OCI-LY7 (cell line): ENCODE measurements around the gene GPR89A. TPM values are rescaled to one million over a fixed set of nuclear protein-coding genes. Genes with fewer than 3 reads are reported as not detected.
A peak's percentile ranks its signal among the peaks of the same experiment; 100 is the strongest.
"Not testable (repeated sequence)": the region's sequence is repeated elsewhere in the genome, so short reads cannot be mapped to it uniquely, and the experiment has no call there.

Source experiments
- BruUV-seq: library from RNA; stranded (reverse); fragments of 400-500 nt; replicated peaks from 2 replicates; lab custom pipeline; 2021; lab: Mats Ljungman, UMichigan
- CTCF ChIA-PET: fragments of 300-600 bp; sonication (Branson Sonifier 250); formaldehyde crosslinking; loops from one replicate; lab custom pipeline; 2022; ENCODE audit warnings: antibody characterized with exemption; ENCODE audit not compliant: unreplicated experiment; lab: Charles Lee
- POLR2A ChIA-PET: fragments of 300-600 bp; sonication (Branson Sonifier 250); formaldehyde crosslinking; loops from one replicate; lab custom pipeline; 2022; ENCODE audit warnings: antibody characterized with exemption; lab: Charles Lee
- DNase-seq: peaks from one replicate; pipeline ENCODE4 v3.0.0-alpha.2; 2015; ENCODE audit warnings: low spot score
- H2AFZ ChIP-seq: fragments of 200-600 bp; sonication (generic), shearing (Covaris generic); 2 replicates; pipeline ENCODE4 v1.6.1; 2014; ENCODE audit warnings: mild to moderate bottlenecking, antibody characterized with exemption, low read length, moderate library complexity
- H3K27ac ChIP-seq: fragments of 200-600 bp; sonication (generic); 2 replicates; pipeline ENCODE4 v1.5.1; 2014; ENCODE audit warnings: mixed run types, low read depth, mild to moderate bottlenecking, moderate library complexity, low read length, inconsistent platforms; ENCODE audit not compliant: poor library complexity, severe bottlenecking
- H3K36me3 ChIP-seq: fragments of 200-600 bp; sonication (generic); 2 replicates; pipeline ENCODE4 v1.6.1; 2014; ENCODE audit warnings: mild to moderate bottlenecking, antibody characterized with exemption, low read length, moderate library complexity, mixed read lengths; ENCODE audit not compliant: insufficient read depth
- H3K4me1 ChIP-seq: fragments of 200-600 bp; sonication (generic); 2 replicates; pipeline ENCODE4 v1.5.1; 2014; ENCODE audit warnings: mild to moderate bottlenecking, low read length; ENCODE audit not compliant: insufficient read depth, poor library complexity, severe bottlenecking
- H3K4me2 ChIP-seq: fragments of 200-600 bp; sonication (generic); 2 replicates; pipeline ENCODE4 v1.6.1; 2014; ENCODE audit warnings: mild to moderate bottlenecking, low read length
- H3K4me3 ChIP-seq: fragments of 200-600 bp; sonication (generic); 2 replicates; pipeline ENCODE4 v1.5.1; 2014; ENCODE audit warnings: mild to moderate bottlenecking, low read depth, low read length; ENCODE audit not compliant: poor library complexity, severe bottlenecking
- H3K79me2 ChIP-seq: fragments of 200-600 bp; sonication (generic); 2 replicates; pipeline ENCODE4 v1.6.1; 2016; ENCODE audit warnings: low read depth, mild to moderate bottlenecking, low read length, moderate library complexity, mixed read lengths; ENCODE audit not compliant: insufficient read depth
- H3K9me2 ChIP-seq: fragments of 200-600 bp; sonication (generic); 2 replicates; pipeline ENCODE4 v1.6.1; 2016; ENCODE audit warnings: mild to moderate bottlenecking, low read length, mixed read lengths; ENCODE audit not compliant: insufficient read depth
- H3K9me3 ChIP-seq: fragments of 200-600 bp; sonication (generic); 2 replicates; pipeline ENCODE4 v1.6.1; 2014; ENCODE audit warnings: mild to moderate bottlenecking, mixed run types, low read length, mixed read lengths
- H4K20me1 ChIP-seq: fragments of 200-600 bp; sonication (generic); 2 replicates; pipeline ENCODE4 v1.6.1; 2014; ENCODE audit warnings: mild to moderate bottlenecking, antibody characterized with exemption, low read length, moderate library complexity, mixed read lengths; ENCODE audit not compliant: insufficient read depth
- EZH2phosphoT487 ChIP-seq: fragments of 200-600 bp; sonication (generic); IDR thresholded peaks from 2 replicates; pipeline ENCODE4 v1.6.1; 2018; ENCODE audit warnings: low read depth, borderline replicate concordance, mild to moderate bottlenecking, mixed run types, antibody characterized with exemption, low read length, moderate library complexity, mixed read lengths
- intact Hi-C: fragments of 100-400 bp; cut with micrococcal nuclease; formaldehyde crosslinking; loops from one replicate; pipeline ENCODE4 v1.10.0; 2022; ENCODE audit not compliant: unreplicated experiment
- total RNA-seq, 2 experiments: library from RNA; depleted of rRNA in 1 of 2; stranded (reverse); fragments of >200 nt in 1 of 2; shearing (Covaris generic) in 1 of 2; gene quantifications; 2 replicates each; pipeline ENCODE4 v1.2.3, GENCODE V29; 2014 to 2022
- TF ChIP-seq, protein P1 (sequence below): fragments of 200-600 bp; sonication (generic); conservative IDR thresholded peaks from 2 replicates; pipeline ENCODE4 v1.5.1; 2014; ENCODE audit warnings: mild to moderate bottlenecking, antibody characterized with exemption, low read length, moderate library complexity, mixed read lengths

The GPR89A gene
- total RNA-seq, 2 experiments from 2014 or later: 31.7 to 36.4 TPM

DNA sequence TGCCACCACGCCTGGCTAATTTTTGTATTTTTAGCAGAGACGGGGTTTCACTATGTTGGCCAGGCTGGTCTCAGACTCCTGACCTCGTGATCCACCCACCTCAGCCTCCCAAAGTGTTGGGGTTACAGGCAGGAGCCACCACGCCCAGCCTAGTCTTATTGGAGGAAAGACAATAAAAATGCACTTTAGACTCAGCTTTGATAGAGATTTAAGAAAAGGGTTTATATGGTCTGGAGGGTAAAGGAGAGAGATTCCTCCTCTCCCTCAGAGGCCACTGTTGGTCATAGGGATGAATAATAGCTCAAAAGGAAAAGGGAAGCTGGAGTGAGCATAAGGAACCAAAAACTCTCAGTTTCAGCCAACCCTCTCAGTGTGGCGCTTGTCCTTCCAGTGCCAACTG, 8.4 kb upstream of the GPR89A start:
- H4K20me1 ChIP-seq, H3K4me1 ChIP-seq, H2AFZ ChIP-seq, POLR2A ChIA-PET, DNase-seq, H3K9me2 ChIP-seq, H3K4me2 ChIP-seq, H3K79me2 ChIP-seq, H3K9me3 ChIP-seq, H3K4me3 ChIP-seq, H3K27ac ChIP-seq, H3K36me3 ChIP-seq, BruUV-seq, intact Hi-C loops: not testable (repeated sequence)
- CTCF ChIA-PET: interaction anchor here (0.6 kb wide), 1 partner anchor 121 kb away, joined by 3 read pairs; no protein-coding TSS in a partner anchor

DNA sequence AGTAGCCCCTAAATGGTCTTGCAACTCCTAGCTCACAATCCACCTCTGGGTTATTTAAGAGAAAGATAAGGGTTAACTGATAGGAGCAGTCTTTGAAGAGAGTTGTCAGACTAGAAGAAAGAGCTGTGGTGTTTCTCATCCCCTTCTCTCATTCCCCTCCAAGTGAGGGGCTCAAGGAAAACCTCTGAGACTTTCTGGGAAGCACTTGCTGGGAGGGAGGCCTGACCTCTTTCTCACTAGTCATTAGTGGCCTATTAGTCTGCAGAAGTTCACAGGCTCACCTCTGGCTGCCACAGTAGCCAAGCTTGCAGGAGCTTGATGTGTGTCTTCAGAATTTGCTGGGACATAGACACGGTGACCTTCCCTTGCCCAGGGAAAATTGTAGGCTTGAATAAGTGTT, 6.2 kb upstream of the GPR89A start:
- no peak for TF ChIP-seq EZH2phosphoT487
- TF ChIP-seq, protein P1, sequence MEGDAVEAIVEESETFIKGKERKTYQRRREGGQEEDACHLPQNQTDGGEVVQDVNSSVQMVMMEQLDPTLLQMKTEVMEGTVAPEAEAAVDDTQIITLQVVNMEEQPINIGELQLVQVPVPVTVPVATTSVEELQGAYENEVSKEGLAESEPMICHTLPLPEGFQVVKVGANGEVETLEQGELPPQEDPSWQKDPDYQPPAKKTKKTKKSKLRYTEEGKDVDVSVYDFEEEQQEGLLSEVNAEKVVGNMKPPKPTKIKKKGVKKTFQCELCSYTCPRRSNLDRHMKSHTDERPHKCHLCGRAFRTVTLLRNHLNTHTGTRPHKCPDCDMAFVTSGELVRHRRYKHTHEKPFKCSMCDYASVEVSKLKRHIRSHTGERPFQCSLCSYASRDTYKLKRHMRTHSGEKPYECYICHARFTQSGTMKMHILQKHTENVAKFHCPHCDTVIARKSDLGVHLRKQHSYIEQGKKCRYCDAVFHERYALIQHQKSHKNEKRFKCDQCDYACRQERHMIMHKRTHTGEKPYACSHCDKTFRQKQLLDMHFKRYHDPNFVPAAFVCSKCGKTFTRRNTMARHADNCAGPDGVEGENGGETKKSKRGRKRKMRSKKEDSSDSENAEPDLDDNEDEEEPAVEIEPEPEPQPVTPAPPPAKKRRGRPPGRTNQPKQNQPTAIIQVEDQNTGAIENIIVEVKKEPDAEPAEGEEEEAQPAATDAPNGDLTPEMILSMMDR: no peak
- Histone ChIP-seq H3K79me2 (no peaks in the 10 kb centered on the region), H3K4me3 (no peak overlapping the region), H3K4me2 (no peak overlapping the region), H3K9me2 (no peaks in the 10 kb centered on the region), H3K4me1 (no peaks in the 10 kb centered on the region), H2AFZ (no peak overlapping the region), H3K27ac (no peak overlapping the region), H3K9me3 (no peaks in the 10 kb centered on the region), H4K20me1 (no peaks in the 10 kb centered on the region), H3K36me3 (no peaks in the 10 kb centered on the region)
- ChIA-PET POLR2A (no interaction called here), CTCF (no interaction called here)
- no peak for DNase-seq
- BruUV-seq: no TSS peak
- intact Hi-C loops: no loop called here

DNA sequence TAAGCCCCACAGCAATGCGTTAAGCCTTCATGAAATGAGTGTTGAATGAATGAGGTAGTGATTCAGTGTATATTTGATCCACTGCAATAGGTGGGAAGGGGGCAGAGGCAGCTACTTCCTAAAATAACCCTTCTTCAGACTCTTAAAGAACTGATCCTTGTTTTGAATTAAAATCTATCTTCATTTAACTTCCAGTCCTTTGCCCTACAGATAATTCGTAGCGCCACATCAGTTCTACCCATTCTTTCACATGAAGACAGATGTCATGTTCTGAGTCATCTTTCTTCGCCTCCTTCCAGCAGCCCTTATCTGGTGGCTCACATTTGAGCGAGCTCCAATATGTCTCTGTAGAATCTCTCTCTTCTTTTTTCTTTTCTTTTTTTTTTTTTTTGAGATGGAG, 948 bp upstream of the GPR89A start:
- CTCF ChIA-PET, H3K9me2 ChIP-seq, H3K36me3 ChIP-seq, H2AFZ ChIP-seq, H3K27ac ChIP-seq, H3K79me2 ChIP-seq, H3K9me3 ChIP-seq, H4K20me1 ChIP-seq, intact Hi-C loops, H3K4me1 ChIP-seq, DNase-seq, H3K4me2 ChIP-seq, POLR2A ChIA-PET, H3K4me3 ChIP-seq: not testable (repeated sequence)
- BruUV-seq: TSS peak; percentile 68

DNA sequence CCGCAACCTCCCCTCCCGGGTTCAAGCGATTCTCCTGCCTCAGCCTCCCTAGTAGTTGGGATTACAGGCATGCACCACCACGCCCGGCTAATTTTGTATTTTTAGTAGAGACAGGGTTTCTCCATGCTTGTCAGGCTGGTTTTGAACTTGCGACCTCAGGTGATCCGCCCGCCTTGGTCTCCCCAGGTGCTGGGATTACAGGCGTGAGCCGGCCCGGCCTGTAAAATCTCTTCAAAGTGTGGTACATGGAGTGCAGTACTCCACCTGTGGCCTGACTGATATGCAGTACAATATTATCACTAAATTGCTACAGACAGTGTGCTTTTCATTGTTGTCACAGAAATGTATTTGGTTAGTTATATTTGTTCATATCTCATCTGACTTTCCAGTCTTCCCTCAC, 499 bp upstream of the GPR89A start:
- BruUV-seq: not testable (repeated sequence)

DNA sequence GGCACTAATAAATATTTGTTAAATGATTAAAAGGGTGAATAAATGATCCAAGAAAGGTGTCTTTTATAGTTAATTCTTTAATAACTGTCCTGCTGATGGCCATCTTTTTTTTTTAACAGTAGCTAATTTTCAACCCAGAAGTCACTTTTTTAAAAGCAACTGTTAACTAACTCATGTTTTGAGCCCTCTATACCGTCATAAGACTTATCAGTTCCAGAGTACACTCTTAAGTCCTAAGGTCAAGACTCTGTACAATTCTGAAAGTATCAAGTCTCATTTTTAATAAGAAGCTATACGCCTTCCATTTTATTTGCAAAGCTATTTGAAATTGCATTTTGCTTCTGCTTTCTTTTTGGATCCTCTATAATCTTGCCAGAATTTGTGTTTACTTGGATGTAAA, 3.0 kb downstream of the GPR89A start:
- POLR2A ChIA-PET: interaction anchor here (0.7 to 0.8 kb wide), 2 partner anchors 10 to 1087 kb away, joined by 3 to 4 read pairs; no protein-coding TSS in a partner anchor
- H3K9me2 ChIP-seq: not testable (repeated sequence)

More for the DNA sequence above, 499 bp upstream of the GPR89A start:
- H3K79me2 ChIP-seq, H3K4me3 ChIP-seq, H4K20me1 ChIP-seq, H3K36me3 ChIP-seq, H2AFZ ChIP-seq, DNase-seq, H3K27ac ChIP-seq, H3K4me2 ChIP-seq, POLR2A ChIA-PET, H3K4me1 ChIP-seq, H3K9me2 ChIP-seq, H3K9me3 ChIP-seq, CTCF ChIA-PET, intact Hi-C loops: not testable (repeated sequence)

DNA sequence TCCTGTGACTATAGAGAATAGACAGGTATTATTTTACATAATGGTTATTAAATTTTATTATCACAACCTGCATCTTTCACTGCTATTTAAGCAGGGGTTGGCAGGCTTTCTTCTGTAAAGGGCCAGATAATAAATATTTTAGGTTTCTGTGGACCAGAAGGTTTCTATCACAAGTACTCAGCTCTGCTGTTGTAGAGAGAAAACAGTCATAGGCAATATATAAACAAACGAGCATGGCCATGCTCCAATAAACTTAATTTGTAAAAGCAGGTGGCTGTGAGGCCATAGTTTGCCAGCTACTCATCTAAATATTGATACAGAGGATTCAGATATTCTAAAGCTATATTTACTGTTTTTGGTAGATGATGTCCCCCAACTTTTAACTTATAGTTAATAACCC, 12.3 kb downstream of the GPR89A start:
- CTCF ChIA-PET, BruUV-seq, H3K27ac ChIP-seq, DNase-seq, H3K9me2 ChIP-seq, H3K4me2 ChIP-seq, intact Hi-C loops, H3K79me2 ChIP-seq, H4K20me1 ChIP-seq, POLR2A ChIA-PET, H2AFZ ChIP-seq, H3K4me3 ChIP-seq, H3K36me3 ChIP-seq, H3K4me1 ChIP-seq, H3K9me3 ChIP-seq: not testable (repeated sequence)

More for the DNA sequence above, 3.0 kb downstream of the GPR89A start:
- H3K27ac ChIP-seq, DNase-seq, CTCF ChIA-PET, H3K4me2 ChIP-seq, H3K9me3 ChIP-seq, H2AFZ ChIP-seq, H3K79me2 ChIP-seq, intact Hi-C loops, H3K4me1 ChIP-seq, BruUV-seq, H3K36me3 ChIP-seq, H3K4me3 ChIP-seq, H4K20me1 ChIP-seq: not testable (repeated sequence)
